ENCODE data around the gene RCOR1. TPM values are rescaled to one million over a fixed set of nuclear protein-coding genes. Genes with fewer than 3 reads are reported as not detected.

The RCOR1 gene
- total and polyA plus RNA-seq, 8 donors: 33.2 to 80.3 (median 63.6) TPM

DNA sequence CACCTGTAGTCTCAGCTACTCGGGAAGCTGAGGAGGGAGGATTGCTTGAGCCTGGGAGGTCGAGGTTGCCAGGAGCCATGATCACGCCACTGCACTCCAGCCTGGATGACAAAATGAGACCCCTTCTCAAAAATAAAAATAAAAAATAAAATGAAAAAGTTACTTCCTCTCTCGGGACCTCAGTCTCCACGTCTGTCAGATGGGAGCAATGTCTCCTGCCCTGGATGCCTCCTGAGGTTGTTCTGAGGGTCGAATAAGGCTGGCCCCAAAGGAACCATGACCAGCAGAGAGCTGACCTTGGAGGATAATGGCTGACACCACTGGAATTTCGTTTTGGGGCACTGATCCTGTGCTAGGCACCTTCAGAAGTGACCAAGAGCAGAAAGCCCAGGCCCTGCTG is 13.6 kb upstream of the RCOR1 start:
- H3K36me3 ChIP-seq: no peaks in the 10 kb centered on the region
- intact Hi-C loops (cut with DNase I): no loop called here
- no peak overlapping the region for H3K27ac ChIP-seq
- ATAC-seq: no peak
- no peaks in the 10 kb centered on the region for H3K27me3 ChIP-seq
- TF ChIP-seq, protein P1, sequence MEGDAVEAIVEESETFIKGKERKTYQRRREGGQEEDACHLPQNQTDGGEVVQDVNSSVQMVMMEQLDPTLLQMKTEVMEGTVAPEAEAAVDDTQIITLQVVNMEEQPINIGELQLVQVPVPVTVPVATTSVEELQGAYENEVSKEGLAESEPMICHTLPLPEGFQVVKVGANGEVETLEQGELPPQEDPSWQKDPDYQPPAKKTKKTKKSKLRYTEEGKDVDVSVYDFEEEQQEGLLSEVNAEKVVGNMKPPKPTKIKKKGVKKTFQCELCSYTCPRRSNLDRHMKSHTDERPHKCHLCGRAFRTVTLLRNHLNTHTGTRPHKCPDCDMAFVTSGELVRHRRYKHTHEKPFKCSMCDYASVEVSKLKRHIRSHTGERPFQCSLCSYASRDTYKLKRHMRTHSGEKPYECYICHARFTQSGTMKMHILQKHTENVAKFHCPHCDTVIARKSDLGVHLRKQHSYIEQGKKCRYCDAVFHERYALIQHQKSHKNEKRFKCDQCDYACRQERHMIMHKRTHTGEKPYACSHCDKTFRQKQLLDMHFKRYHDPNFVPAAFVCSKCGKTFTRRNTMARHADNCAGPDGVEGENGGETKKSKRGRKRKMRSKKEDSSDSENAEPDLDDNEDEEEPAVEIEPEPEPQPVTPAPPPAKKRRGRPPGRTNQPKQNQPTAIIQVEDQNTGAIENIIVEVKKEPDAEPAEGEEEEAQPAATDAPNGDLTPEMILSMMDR (IDR thresholded peaks at IDR 0.05): no peak
- no peak overlapping the region for H3K4me3 ChIP-seq
- DNase-seq: no peak
- H3K4me1 ChIP-seq: peaks cover 0 to 17% of the 10 kb centered on the region in 2 donors
- no peaks in the 10 kb centered on the region for H3K9me3 ChIP-seq

DNA sequence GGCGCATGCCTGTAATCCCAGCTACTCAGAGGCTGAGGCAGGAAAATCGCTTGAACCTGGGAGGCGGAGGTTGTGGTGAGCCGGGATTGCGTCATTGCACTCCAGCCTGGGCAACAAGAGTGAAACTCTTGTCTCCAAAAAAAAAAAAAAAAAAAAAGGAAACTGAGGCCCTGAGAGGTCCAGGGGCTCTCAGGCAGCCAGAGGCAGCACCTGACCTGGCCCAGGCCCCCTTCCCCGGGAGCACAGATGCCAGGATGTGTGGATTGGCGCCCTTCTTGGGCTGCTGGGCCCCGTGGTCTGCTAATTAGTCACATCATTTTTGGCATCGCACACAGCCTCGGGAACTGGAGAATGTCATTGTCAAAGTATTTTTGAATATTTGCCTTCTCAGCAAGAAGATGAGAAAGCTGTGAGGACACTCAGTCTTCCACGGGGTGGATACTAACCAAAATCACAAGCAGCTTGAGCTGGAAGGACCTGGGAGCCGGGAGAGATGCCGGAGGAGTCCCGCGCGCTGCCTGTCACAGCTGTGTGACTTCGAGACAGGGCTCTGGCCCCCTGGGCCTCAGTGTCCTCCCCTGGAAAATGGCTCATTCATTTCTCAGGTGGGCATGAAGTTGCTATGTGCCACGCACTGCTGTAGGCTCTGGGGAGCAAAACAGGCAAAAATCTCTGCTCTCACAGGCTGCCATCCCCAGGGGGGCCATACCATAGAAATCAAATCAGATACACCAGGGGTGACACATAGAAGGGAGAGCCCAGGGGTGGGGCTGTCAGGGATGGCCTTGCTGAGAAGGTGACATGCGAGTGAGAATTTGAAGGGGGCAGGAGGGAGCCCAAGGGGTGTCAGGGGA is 12.5 kb upstream of the RCOR1 start:
- TF ChIP-seq, protein P1 (IDR thresholded peaks at IDR 0.05): no peak
- H3K27ac ChIP-seq: no peak overlapping the region
- H3K4me1 ChIP-seq: peaks cover 0 to 16% of the 10 kb centered on the region in 2 donors
- H3K36me3 ChIP-seq: no peaks in the 10 kb centered on the region
- H3K9me3 ChIP-seq: no peaks in the 10 kb centered on the region
- intact Hi-C loops (cut with DNase I): no loop called here
- peak in 1 of 4 donors; percentile 78 for DNase-seq
- no peaks in the 10 kb centered on the region for H3K27me3 ChIP-seq
- H3K4me3 ChIP-seq: no peak overlapping the region
- peak; percentile 43 for ATAC-seq

GRCh38 chr14:102580550-102581110 is 11.8 kb upstream of the RCOR1 start:
- Histone ChIP-seq H3K36me3 (no peaks in the 10 kb centered on the region), H3K9me3 (no peaks in the 10 kb centered on the region), H3K27ac (no peak overlapping the region), H3K4me1 (peaks cover 0 to 16% of the 10 kb centered on the region in 2 donors), H3K4me3 (no peak overlapping the region), H3K27me3 (no peaks in the 10 kb centered on the region)
- intact Hi-C loops (cut with DNase I): no loop called here
- ATAC-seq: no peak
- DNase-seq: peak in 1 of 4 donors; percentile 45
- TF ChIP-seq, protein P1 (IDR thresholded peaks at IDR 0.05): no peak

DNA sequence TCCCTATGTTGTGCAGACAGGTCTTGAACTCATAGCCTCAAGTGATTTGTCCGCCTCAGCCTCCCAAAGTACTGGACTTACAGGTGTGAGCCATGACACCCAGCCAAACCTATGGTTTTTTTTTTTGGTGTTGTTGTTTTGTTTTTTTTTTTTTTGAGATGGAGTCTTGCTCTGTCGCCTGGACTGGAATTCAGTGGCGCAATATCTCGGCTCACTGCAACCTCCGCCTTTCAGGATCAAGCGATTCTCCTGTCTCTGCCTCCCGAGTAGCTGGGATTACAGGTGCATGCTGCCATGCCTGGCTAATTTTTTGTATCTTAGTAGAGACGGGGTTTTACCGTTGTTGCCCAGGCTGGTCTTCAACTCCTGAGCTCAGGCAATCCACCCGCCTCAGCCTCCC is 11.3 kb upstream of the RCOR1 start:
- intact Hi-C loops (cut with DNase I): no loop called here
- no peaks in the 10 kb centered on the region for H3K27me3 ChIP-seq

GRCh38 chr14:102583726-102584125 is 8.7 kb upstream of the RCOR1 start:
- intact Hi-C loops (cut with DNase I): no loop called here
- no peaks in the 10 kb centered on the region for H3K27me3 ChIP-seq
- no peak overlapping the region for H3K27ac ChIP-seq
- ATAC-seq (no peak), DNase-seq (no peak)
- no peak overlapping the region for H3K4me3 ChIP-seq
- H3K36me3 ChIP-seq: no peaks in the 10 kb centered on the region
- H3K4me1 ChIP-seq: peaks cover 0 to 15% of the 10 kb centered on the region in 2 donors
- TF ChIP-seq, protein P1 (IDR thresholded peaks at IDR 0.05): no peak
- no peaks in the 10 kb centered on the region for H3K9me3 ChIP-seq

More for the DNA sequence above, 11.3 kb upstream of the RCOR1 start:
- DNase-seq (no peak), ATAC-seq (no peak)
- Histone ChIP-seq H3K4me3 (no peak overlapping the region), H3K27ac (no peak overlapping the region), H3K36me3 (no peaks in the 10 kb centered on the region), H3K9me3 (no peaks in the 10 kb centered on the region), H3K4me1 (peaks cover 0 to 16% of the 10 kb centered on the region in 2 donors)
- TF ChIP-seq, protein P1 (IDR thresholded peaks at IDR 0.05): no peak

Measured in left lung (tissue), 10 donors.